ENCODE data around the gene GSKIP.

GSKIP gene

GRCh38 chr14:96418075-96418474 lies 54.7 kb downstream of the GSKIP start:
- DNase-seq (ENCODE audit: low read depth): no peak

GRCh38 chr14:96421236-96421635 lies 57.9 kb downstream of the GSKIP start:
- DNase-seq (ENCODE audit: low read depth): no peak

GRCh38 chr14:96422992-96423391 lies 59.7 kb downstream of the GSKIP start:
- no peak for DNase-seq (ENCODE audit: low read depth)

DNA sequence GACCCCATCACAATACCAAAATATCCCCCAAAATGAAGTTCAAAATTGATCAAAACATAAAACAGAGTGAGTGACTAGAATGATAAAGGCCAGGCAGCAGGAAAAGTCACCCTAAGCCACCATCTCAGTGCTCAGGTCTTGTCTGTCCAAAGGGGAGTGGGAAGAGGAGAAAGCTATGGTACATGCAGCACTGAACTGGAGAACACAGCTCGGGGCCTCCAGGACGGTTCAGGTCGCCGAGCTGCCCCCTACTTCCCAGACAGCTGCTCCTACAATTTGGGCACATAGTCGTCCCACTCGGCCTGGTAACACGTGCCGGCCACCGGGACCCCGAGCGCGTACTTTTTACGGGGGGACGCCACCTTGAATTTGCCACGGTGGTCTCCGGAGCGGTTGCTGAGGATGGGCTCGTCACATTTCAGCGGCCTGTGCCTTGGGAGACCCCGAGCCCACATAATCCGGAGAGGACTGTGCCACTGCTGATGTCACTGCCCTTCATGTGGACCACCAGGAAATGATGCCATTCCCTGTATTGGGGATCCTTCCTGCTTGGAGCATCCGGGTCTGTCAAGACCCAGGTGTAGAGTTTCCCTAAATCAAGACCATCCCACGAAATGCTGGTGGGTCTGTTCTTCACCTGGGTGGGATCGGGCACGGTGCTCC lies 60.3 kb downstream of the GSKIP start:
- no peak for DNase-seq (ENCODE audit: low read depth)

DNA sequence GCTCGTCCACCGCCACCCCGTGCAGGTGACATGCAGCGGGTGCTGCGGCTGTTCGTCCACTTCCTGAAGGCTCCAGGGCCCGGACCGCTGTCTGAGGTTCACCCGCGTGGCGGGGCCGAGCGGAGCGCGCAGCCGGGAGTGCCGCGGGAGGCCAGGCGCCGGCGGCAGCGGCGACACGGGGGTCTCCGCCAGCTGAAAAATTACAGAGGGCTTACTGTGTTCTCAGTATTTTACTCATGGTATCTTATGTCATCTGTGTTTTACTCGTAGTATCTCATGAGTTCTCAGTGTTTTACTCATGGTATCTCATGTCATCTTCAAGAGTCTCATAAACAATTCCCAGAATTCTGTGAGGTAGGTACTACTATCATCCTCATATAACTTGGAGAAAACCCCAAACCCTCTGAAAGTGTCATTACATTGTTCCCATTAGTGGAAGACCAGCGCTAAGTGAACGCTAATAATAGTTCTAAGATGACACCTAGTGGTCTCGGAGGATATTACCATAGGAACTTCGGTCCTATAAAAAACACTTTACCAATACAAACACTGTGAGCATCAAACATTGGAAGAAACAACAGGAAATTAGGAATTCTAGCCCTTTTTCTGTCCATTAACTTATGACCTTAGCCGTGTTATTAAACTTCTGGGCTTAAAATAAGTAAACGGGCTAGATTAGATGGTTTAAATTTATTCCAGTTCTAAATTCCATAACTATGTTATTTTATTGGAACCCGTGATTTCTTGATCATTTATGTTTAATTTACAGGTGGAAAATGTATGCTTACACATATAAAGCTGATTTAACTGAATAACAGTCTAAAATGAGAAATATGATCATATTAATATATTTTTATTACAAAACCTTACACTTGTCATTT lies 61.0 kb downstream of the GSKIP start:
- no peak for DNase-seq (ENCODE audit: low read depth)

DNA sequence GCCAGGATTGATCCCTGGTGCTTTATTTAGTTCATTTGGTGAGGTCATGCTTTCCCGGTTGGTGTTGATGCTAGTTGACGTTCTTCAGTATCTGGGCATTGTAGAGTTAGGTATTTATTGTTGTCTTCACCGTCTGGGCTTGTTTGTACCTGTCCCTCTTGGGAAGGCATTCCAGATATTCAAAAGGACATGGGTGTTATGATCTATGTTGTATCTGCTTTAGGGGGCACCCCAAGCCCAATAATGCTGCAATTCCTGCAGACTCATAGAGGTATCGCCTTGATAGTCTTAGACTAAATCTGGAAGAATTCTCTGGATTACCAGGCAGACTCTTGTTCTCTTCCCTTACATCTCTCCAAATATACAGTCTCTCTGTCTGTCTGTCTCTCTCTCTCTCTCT lies 70.7 kb downstream of the GSKIP start:
- DNase-seq (ENCODE audit: low read depth): no peak
